Measurements from ENCODE around the gene SLC1A2. TPM values are rescaled to one million over a fixed set of nuclear protein-coding genes. Genes with fewer than 3 reads are reported as not detected.

SLC1A2 gene
- total RNA-seq, 4 donors from 2014 or later = 0.17 to 0.69 (median 0.37) TPM

- no peaks in the 10 kb centered on the region for H3K27me3 ChIP-seq
- no peak overlapping the region for H3K27ac ChIP-seq (replicated peaks in 1 of 4)
- no peak for TF ChIP-seq EP300 (IDR thresholded peaks at IDR 0.05)
- TF ChIP-seq POLR2AphosphoS5 (IDR thresholded peaks at IDR 0.05) = no peak
- TF ChIP-seq CTCF (IDR thresholded peaks at IDR 0.05) = no peak
- no peak for TF ChIP-seq POLR2A (IDR thresholded peaks at IDR 0.05; ENCODE audit: low read depth)
- no peaks in the 10 kb centered on the region for H3K9me3 ChIP-seq
- H3K4me3 ChIP-seq = no peak overlapping the region
- peaks cover 13 to 53% (median 50%) of the 10 kb centered on the region in 4 donors for H3K4me1 ChIP-seq
- DNase-seq (ENCODE audit: extremely low spot score) = no peak
- WGBS = 70% methylated on average over 3 of the region's 3 CpGs
- intact Hi-C loops (cut with DNase I) = no loop called here
- no peaks in the 10 kb centered on the region for H3K36me3 ChIP-seq
Measured at GRCh38 chr11:35242412-35243242, 176.7 kb downstream of the SLC1A2 start.

GRCh38 chr11:35241531-35241930 is 177.8 kb downstream of the SLC1A2 start:
- TF ChIP-seq POLR2AphosphoS5 (IDR thresholded peaks at IDR 0.05) = no peak
- no peak for TF ChIP-seq EP300 (IDR thresholded peaks at IDR 0.05)
- no peaks in the 10 kb centered on the region for H3K9me3 ChIP-seq
- no peak for DNase-seq (ENCODE audit: extremely low spot score)
- intact Hi-C loops (cut with DNase I) = no loop called here
- H3K36me3 ChIP-seq = no peaks in the 10 kb centered on the region
- H3K4me3 ChIP-seq = no peak overlapping the region
- peaks cover 5 to 47% (median 46%) of the 10 kb centered on the region in 4 donors for H3K4me1 ChIP-seq
- 75% methylated on average over 1 of the region's 1 CpG for WGBS
- no peaks in the 10 kb centered on the region for H3K27me3 ChIP-seq
- H3K27ac ChIP-seq (replicated peaks in 1 of 4) = no peak overlapping the region

GRCh38 chr11:35241083-35241482 is 178.3 kb downstream of the SLC1A2 start:
- intact Hi-C loops (cut with DNase I) = no loop called here
- Histone ChIP-seq H3K27me3 (no peaks in the 10 kb centered on the region), H3K36me3 (no peaks in the 10 kb centered on the region), H3K4me1 (peaks cover under 1 to 42% (median 42%) of the 10 kb centered on the region in 4 donors), H3K4me3 (no peak overlapping the region), H3K9me3 (no peaks in the 10 kb centered on the region), H3K27ac (replicated peaks in 1 of 4) (no peak overlapping the region)
- no peak for DNase-seq (ENCODE audit: extremely low spot score)
- WGBS = 95% methylated on average over 1 of the region's 1 CpG
- TF ChIP-seq POLR2A (IDR thresholded peaks at IDR 0.05; ENCODE audit: low read depth) (no peak), POLR2AphosphoS5 (IDR thresholded peaks at IDR 0.05) (no peak), EP300 (IDR thresholded peaks at IDR 0.05) (no peak), CTCF (IDR thresholded peaks at IDR 0.05) (no peak)

- intact Hi-C loops (cut with DNase I) = loop anchor here (10.0 kb wide), 1 partner anchor 315 kb away; no protein-coding TSS in a partner anchor
- H3K9me3 ChIP-seq = peaks cover 0 to 4% (median under 1%) of the 10 kb centered on the region in 4 donors
- no peak overlapping the region for H3K4me3 ChIP-seq
- H3K27ac ChIP-seq (replicated peaks in 1 of 4) = peak overlapping the region in 2 of 4 donors; percentile 11 to 36
- WGBS = 64% methylated on average over 4 of the region's 4 CpGs
- no peaks in the 10 kb centered on the region for H3K27me3 ChIP-seq
- DNase-seq (ENCODE audit: extremely low spot score) = no peak
- H3K4me1 ChIP-seq = peaks cover 0 to 38% (median 34%) of the 10 kb centered on the region in 4 donors
- TF ChIP-seq CTCF (IDR thresholded peaks at IDR 0.05) = no peak
- no peak for TF ChIP-seq POLR2AphosphoS5 (IDR thresholded peaks at IDR 0.05)
- no peak for TF ChIP-seq EP300 (IDR thresholded peaks at IDR 0.05)
- no peak for TF ChIP-seq POLR2A (IDR thresholded peaks at IDR 0.05; ENCODE audit: low read depth)
- no peaks in the 10 kb centered on the region for H3K36me3 ChIP-seq
Measured at GRCh38 chr11:35239471-35240075, 179.8 kb downstream of the SLC1A2 start.

- WGBS = 89% methylated on average over 1 of the region's 1 CpG
- Histone ChIP-seq H3K4me1 (peaks cover 0 to 38% (median 34%) of the 10 kb centered on the region in 4 donors), H3K27ac (replicated peaks in 1 of 4) (peak overlapping the region in 2 of 4 donors; percentile 11 to 36), H3K27me3 (no peaks in the 10 kb centered on the region), H3K36me3 (no peaks in the 10 kb centered on the region), H3K4me3 (no peak overlapping the region), H3K9me3 (peaks cover 0 to 5% (median 2%) of the 10 kb centered on the region in 4 donors)
- no peak for TF ChIP-seq EP300 (IDR thresholded peaks at IDR 0.05)
- TF ChIP-seq POLR2AphosphoS5 (IDR thresholded peaks at IDR 0.05) = no peak
- TF ChIP-seq CTCF (IDR thresholded peaks at IDR 0.05) = no peak
- no peak for TF ChIP-seq POLR2A (IDR thresholded peaks at IDR 0.05; ENCODE audit: low read depth)
- intact Hi-C loops (cut with DNase I) = loop anchor here (10.0 kb wide), 1 partner anchor 314 kb away; no protein-coding TSS in a partner anchor
- DNase-seq (ENCODE audit: extremely low spot score) = no peak
Measured at GRCh38 chr11:35238882-35239281, 180.5 kb downstream of the SLC1A2 start.
